LHCN-M2 (cell line): Measurements from ENCODE around the gene GADD45GIP1. TPM values are rescaled to one million over a fixed set of nuclear protein-coding genes. Genes with fewer than 3 reads are reported as not detected.

Experiments
- DNase-seq: peaks from one replicate; pipeline ENCODE4 v3.0.0-alpha.2; 2012; ENCODE audit warnings: low read depth
- total RNA-seq: library from RNA; depleted of rRNA; stranded (reverse); fragments of >200 nt; gene quantifications from 2 replicates; pipeline ENCODE4 v1.2.3, GENCODE V29; 2014; rRNA removed

The GADD45GIP1 gene
- total RNA-seq, 1 experiment from 2014 or later, result 71.9 TPM

- DNase-seq, result no peak
These were observed 43.9 kb downstream of the GADD45GIP1 start for GRCh38 chr19:12913011-12913561.

- no peak for DNase-seq
These were observed 44.5 kb downstream of the GADD45GIP1 start for GRCh38 chr19:12912571-12912970.

DNA sequence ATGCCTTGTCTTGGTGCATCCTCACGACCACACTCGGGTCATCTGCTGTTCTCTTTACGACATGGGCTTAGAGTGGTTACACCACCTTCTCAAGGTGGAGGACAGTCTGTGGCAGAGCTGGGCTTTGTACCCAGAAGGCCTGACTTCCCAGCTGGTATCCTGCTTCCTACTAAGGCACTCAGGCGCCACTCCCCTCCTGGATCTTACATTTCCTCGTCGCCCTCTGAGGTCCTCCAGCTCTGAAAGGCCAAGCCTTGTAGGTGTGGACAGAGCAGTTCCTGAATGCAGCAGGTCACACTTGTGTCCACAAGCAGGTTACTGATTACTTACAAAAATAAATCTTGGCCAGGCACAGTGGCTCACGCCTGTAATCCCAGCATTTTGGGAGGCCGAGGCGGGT is 49.9 kb downstream of the GADD45GIP1 start:
- DNase-seq, result no peak

Other genes with a start within 250 kb of the GADD45GIP1 start
- 41.0 and 56.0 TPM in 2 replicates for gene TNPO2, start 233.3 kb downstream of the GADD45GIP1 start, total RNA-seq
- gene TRIR, start 222.5 kb downstream of the GADD45GIP1 start, total RNA-seq, result 372 and 446 TPM in 2 replicates
- gene GET3, start 219.7 kb downstream of the GADD45GIP1 start, total RNA-seq, result 136 and 155 TPM in 2 replicates
- gene BEST2, start 205.4 kb downstream of the GADD45GIP1 start, total RNA-seq, result 0.45 and 0.98 TPM in 2 replicates
- 15.2 and 20.3 TPM in 2 replicates for gene HOOK2, start 181.7 kb downstream of the GADD45GIP1 start, total RNA-seq
- gene JUNB, start 165.7 kb downstream of the GADD45GIP1 start, total RNA-seq, result 76.8 and 91.4 TPM in 2 replicates
- gene PRDX2, start 155.4 kb downstream of the GADD45GIP1 start, total RNA-seq, result 101 and 124 TPM in 2 replicates
- not detected in 2 replicates for gene THSD8, start 155.2 kb downstream of the GADD45GIP1 start, total RNA-seq
- gene RNASEH2A, start 150.6 kb downstream of the GADD45GIP1 start, total RNA-seq, result 56.2 and 59.5 TPM in 2 replicates
- not detected in 2 replicates for gene RTBDN, start 122.6 kb downstream of the GADD45GIP1 start, total RNA-seq
- gene MAST1, start 118.7 kb downstream of the GADD45GIP1 start, total RNA-seq, result 0.13 TPM in 1 of 2 replicates, not detected in the other
- gene DNASE2, start 75.8 kb downstream of the GADD45GIP1 start, total RNA-seq, result 17.2 and 18.9 TPM in 2 replicates
- gene KLF1, start 70.0 kb downstream of the GADD45GIP1 start, total RNA-seq, result not detected in 2 replicates
- 24.6 and 31.9 TPM in 2 replicates for gene GCDH, start 66.1 kb downstream of the GADD45GIP1 start, total RNA-seq
- gene SYCE2, start 37.9 kb downstream of the GADD45GIP1 start, total RNA-seq, result 0.17 TPM in 1 of 2 replicates, not detected in the other
- 64.0 and 77.4 TPM in 2 replicates for gene FARSA, start 23.5 kb downstream of the GADD45GIP1 start, total RNA-seq
- 1,263 and 1,378 TPM in 2 replicates for gene CALR, start 18.6 kb downstream of the GADD45GIP1 start, total RNA-seq
- 158 and 176 TPM in 2 replicates for gene RAD23A, start 11.4 kb downstream of the GADD45GIP1 start, total RNA-seq
- 0.06 TPM in 1 of 2 replicates, not detected in the other for gene DAND5, start 12.4 kb upstream of the GADD45GIP1 start, total RNA-seq
- gene NFIX, start 38.3 kb upstream of the GADD45GIP1 start, total RNA-seq, result 9.2 and 13.9 TPM in 2 replicates
- gene LYL1, start 145.6 kb upstream of the GADD45GIP1 start, total RNA-seq, result not detected in 2 replicates
- 39.6 and 40.0 TPM in 2 replicates for gene TRMT1, start 159.5 kb upstream of the GADD45GIP1 start, total RNA-seq
- gene NACC1, start 161.0 kb upstream of the GADD45GIP1 start, total RNA-seq, result 84.1 and 86.1 TPM in 2 replicates
- 76.4 and 78.6 TPM in 2 replicates for gene STX10, start 193.2 kb upstream of the GADD45GIP1 start, total RNA-seq
- 13.6 and 14.7 TPM in 2 replicates for gene IER2, start 193.2 kb upstream of the GADD45GIP1 start, total RNA-seq